SIG-M5 treated with dmso at 0.1 percent for 504 hours (cell line): Measurements from ENCODE around the gene NHLRC4.
"Not testable (repeated sequence)": the region's sequence is repeated elsewhere in the genome, so short reads cannot be mapped to it uniquely, and the experiment has no call there.

Experiments
- DNase-seq: peaks from one replicate; lab custom pipeline; 2025; ENCODE audit not compliant: unreplicated experiment; lab: John Stamatoyannopoulos, UW

Gene NHLRC4

GRCh38 chr16:596736-597060, 29.9 kb downstream of the NHLRC4 start:
- DNase-seq, result no peak

- not testable (repeated sequence) for DNase-seq
These were observed 30.9 kb downstream of the NHLRC4 start for GRCh38 chr16:597655-598054.

- DNase-seq, result no peak
These were observed 32.3 kb downstream of the NHLRC4 start for GRCh38 chr16:598823-599739.

- DNase-seq, result peak; percentile 49
These were observed 34.0 kb downstream of the NHLRC4 start for GRCh38 chr16:600781-601180.

GRCh38 chr16:603933-604332, 37.1 kb downstream of the NHLRC4 start:
- DNase-seq, result no peak

- no peak for DNase-seq
These were observed 40.0 kb downstream of the NHLRC4 start for GRCh38 chr16:606656-607307.

GRCh38 chr16:608019-608418, 41.2 kb downstream of the NHLRC4 start:
- no peak for DNase-seq

- no peak for DNase-seq
These were observed 42.5 kb downstream of the NHLRC4 start for GRCh38 chr16:609316-609715.

- no peak for DNase-seq
These were observed 43.2 kb downstream of the NHLRC4 start for GRCh38 chr16:609984-610383.

- DNase-seq, result no peak
These were observed 43.9 kb downstream of the NHLRC4 start for GRCh38 chr16:610513-611381.

GRCh38 chr16:615122-615521, 48.3 kb downstream of the NHLRC4 start:
- no peak for DNase-seq

GRCh38 chr16:616733-617586, 50.2 kb downstream of the NHLRC4 start:
- DNase-seq, result no peak

- no peak for DNase-seq
These were observed 51.0 kb downstream of the NHLRC4 start for GRCh38 chr16:617855-618254.
